Measurements from ENCODE around the gene PDE12. TPM values are rescaled to one million over a fixed set of nuclear protein-coding genes. Genes with fewer than 3 reads are reported as not detected.
A peak's percentile ranks its signal among the peaks of the same experiment; 100 is the strongest.

PDE12 gene
- total and polyA plus RNA-seq, 4 experiments from 2014 or later = 12.9 to 24.9 (median 21.8) TPM

- Histone ChIP-seq H3K4me3 (ENCODE audit: low read length in 2 of 2) (no peak overlapping the region), H3K27ac (ENCODE audit: low read depth, low read length) (no peak overlapping the region), H3K27me3 (ENCODE audit: insufficient read depth, low read length) (no peaks in the 10 kb centered on the region), H3K9me3 (ENCODE audit: control insufficient read depth in 1 of 2, low read length in 2 of 2) (no peaks in the 10 kb centered on the region), H3K4me1 (ENCODE audit: insufficient read depth, low read length) (no peaks in the 10 kb centered on the region), H3K36me3 (ENCODE audit: insufficient read depth, low read length) (no peaks in the 10 kb centered on the region)
- intact Hi-C loops (cut with micrococcal nuclease) = no loop called here
- H3K4me1 Mint-ChIP-seq = peaks cover 0 to 4% (median 0%) of the 10 kb centered on the region in 4 donors
- H3K36me3 Mint-ChIP-seq = no peaks in the 10 kb centered on the region
- H3K27me3 Mint-ChIP-seq = peaks cover 0 to 4% of the 10 kb centered on the region in 2 donors
- H3K27ac Mint-ChIP-seq = no peak overlapping the region
- ChIA-PET CTCF (ENCODE audit: partially characterized antibody) (no interaction called here), POLR2A (ENCODE audit: partially characterized antibody) (no interaction called here)
- H3K4me3 Mint-ChIP-seq = no peak overlapping the region
- no peaks in the 10 kb centered on the region for H3K9me3 Mint-ChIP-seq
- DNase-seq = no peak
Measured at GRCh38 chr3:57545636-57546268, 10.3 kb upstream of the PDE12 start.

- POLR2A ChIA-PET (ENCODE audit: partially characterized antibody) = no interaction called here
- H3K4me3 ChIP-seq (ENCODE audit: low read length in 2 of 2) = no peak overlapping the region
- no peaks in the 10 kb centered on the region for H3K9me3 ChIP-seq (ENCODE audit: control insufficient read depth in 1 of 2, low read length in 2 of 2)
- H3K4me1 ChIP-seq (ENCODE audit: insufficient read depth, low read length) = no peaks in the 10 kb centered on the region
- Mint-ChIP-seq H3K27ac (no peak overlapping the region), H3K9me3 (no peaks in the 10 kb centered on the region), H3K36me3 (no peaks in the 10 kb centered on the region), H3K4me1 (peaks cover 0 to 4% (median 0%) of the 10 kb centered on the region in 4 donors), H3K4me3 (no peak overlapping the region), H3K27me3 (peaks cover 0 to 4% of the 10 kb centered on the region in 2 donors)
- CTCF ChIA-PET (ENCODE audit: partially characterized antibody) = no interaction called here
- no peaks in the 10 kb centered on the region for H3K36me3 ChIP-seq (ENCODE audit: insufficient read depth, low read length)
- no peaks in the 10 kb centered on the region for H3K27me3 ChIP-seq (ENCODE audit: insufficient read depth, low read length)
- H3K27ac ChIP-seq (ENCODE audit: low read depth, low read length) = no peak overlapping the region
- intact Hi-C loops (cut with micrococcal nuclease) = no loop called here
- DNase-seq = no peak
Measured at GRCh38 chr3:57546616-57547015, 9.5 kb upstream of the PDE12 start.

GRCh38 chr3:57555306-57555705, 768 bp upstream of the PDE12 start:
- DNase-seq = no peak

GRCh38 chr3:57556459-57557084, 498 bp downstream of the PDE12 start:
- peak overlapping the region; percentile 92 to 100 (median 96) for H3K4me3 Mint-ChIP-seq

More at GRCh38 chr3:57555306-57555705, 768 bp upstream of the PDE12 start:
- Histone ChIP-seq H3K27me3 (ENCODE audit: insufficient read depth, low read length) (no peaks in the 10 kb centered on the region), H3K36me3 (ENCODE audit: insufficient read depth, low read length) (peaks cover 9% of the 10 kb centered on the region), H3K27ac (ENCODE audit: low read depth, low read length) (peak overlapping the region; percentile 89), H3K4me1 (ENCODE audit: insufficient read depth, low read length) (peaks cover 37% of the 10 kb centered on the region), H3K9me3 (ENCODE audit: control insufficient read depth in 1 of 2, low read length in 2 of 2) (no peaks in the 10 kb centered on the region), H3K4me3 (ENCODE audit: low read length in 2 of 2) (peak overlapping the region; percentile 85 to 89)
- H3K4me1 Mint-ChIP-seq = peaks cover 22 to 51% (median 32%) of the 10 kb centered on the region in 4 donors
- POLR2A ChIA-PET (ENCODE audit: partially characterized antibody) = interaction anchor here (1.2 to 5.1 kb wide), 11 partner anchors 11 to 638 kb away, joined by 3 to 169 read pairs (median 11); partner anchors contain the start of genes APPL1, ARF4, DENND6A and SLMAP
- H3K36me3 Mint-ChIP-seq = peaks cover 8 to 31% of the 10 kb centered on the region in 2 donors
- intact Hi-C loops (cut with micrococcal nuclease) = loop anchor here (2.0 kb wide), 1 partner anchor 159 kb away; no protein-coding TSS in a partner anchor
- CTCF ChIA-PET (ENCODE audit: partially characterized antibody) = no interaction called here
- peaks cover 0 to 2% (median 0%) of the 10 kb centered on the region in 8 donors for H3K9me3 Mint-ChIP-seq
- H3K4me3 Mint-ChIP-seq = peak overlapping the region; percentile 92 to 100 (median 96)
- peak overlapping the region; percentile 97 to 100 (median 99) for H3K27ac Mint-ChIP-seq
- no peaks in the 10 kb centered on the region for H3K27me3 Mint-ChIP-seq

GRCh38 chr3:57557085-57557537, 1.0 kb downstream of the PDE12 start:
- no peaks in the 10 kb centered on the region for H3K9me3 ChIP-seq (ENCODE audit: control insufficient read depth in 1 of 2, low read length in 2 of 2)
- peaks cover 51% of the 10 kb centered on the region for H3K4me1 ChIP-seq (ENCODE audit: insufficient read depth, low read length)
- H3K27me3 ChIP-seq (ENCODE audit: insufficient read depth, low read length) = no peaks in the 10 kb centered on the region
- H3K36me3 ChIP-seq (ENCODE audit: insufficient read depth, low read length) = peaks cover 9% of the 10 kb centered on the region
- intact Hi-C loops (cut with micrococcal nuclease) = loop anchor here (2.0 kb wide), 2 partner anchors 136 to 200 kb away; partner anchors contain the start of genes DENND6A and SLMAP
- peaks cover 27 to 60% (median 40%) of the 10 kb centered on the region in 4 donors for H3K4me1 Mint-ChIP-seq
- CTCF ChIA-PET (ENCODE audit: partially characterized antibody) = interaction anchor here (1.1 kb wide), 2 partner anchors 39 to 159 kb away, joined by 3 to 8 read pairs; partner anchors contain the start of gene ARF4
- no peaks in the 10 kb centered on the region for H3K27me3 Mint-ChIP-seq
- peak overlapping the region; percentile 85 to 89 for H3K4me3 ChIP-seq (ENCODE audit: low read length in 2 of 2)
- peaks cover 12 to 44% of the 10 kb centered on the region in 2 donors for H3K36me3 Mint-ChIP-seq
- H3K27ac ChIP-seq (ENCODE audit: low read depth, low read length) = peak overlapping the region; percentile 89
- peaks cover 0 to 2% (median 0%) of the 10 kb centered on the region in 8 donors for H3K9me3 Mint-ChIP-seq
- POLR2A ChIA-PET (ENCODE audit: partially characterized antibody) = interaction anchor here (1.0 to 5.1 kb wide), 14 partner anchors 9 to 1000 kb away, joined by 3 to 169 read pairs (median 10); partner anchors contain the start of genes APPL1, ARF4, CCDC66 and DENND6A
- DNase-seq = peak; percentile 32 to 52 (median 40)
- peak overlapping the region; percentile 97 to 100 (median 99) for H3K27ac Mint-ChIP-seq
- H3K4me3 Mint-ChIP-seq = peak overlapping the region; percentile 92 to 100 (median 96)

More at GRCh38 chr3:57556459-57557084, 498 bp downstream of the PDE12 start:
- H3K9me3 ChIP-seq (ENCODE audit: control insufficient read depth in 1 of 2, low read length in 2 of 2) = no peaks in the 10 kb centered on the region
- peaks cover 9% of the 10 kb centered on the region for H3K36me3 ChIP-seq (ENCODE audit: insufficient read depth, low read length)
- POLR2A ChIA-PET (ENCODE audit: partially characterized antibody) = interaction anchor here (0.6 to 5.1 kb wide), 21 partner anchors 10 to 1000 kb away, joined by 3 to 169 read pairs (median 5); partner anchors contain the start of genes APPL1, ARF4, CCDC66 and DENND6A
- H3K4me1 Mint-ChIP-seq = peaks cover 27 to 60% (median 40%) of the 10 kb centered on the region in 4 donors
- peaks cover 49% of the 10 kb centered on the region for H3K4me1 ChIP-seq (ENCODE audit: insufficient read depth, low read length)
- no peaks in the 10 kb centered on the region for H3K27me3 Mint-ChIP-seq
- peaks cover 0 to 2% (median 0%) of the 10 kb centered on the region in 8 donors for H3K9me3 Mint-ChIP-seq
- peak overlapping the region; percentile 89 for H3K27ac ChIP-seq (ENCODE audit: low read depth, low read length)
- H3K4me3 ChIP-seq (ENCODE audit: low read length in 2 of 2) = peak overlapping the region; percentile 85 to 89
- H3K27ac Mint-ChIP-seq = peak overlapping the region; percentile 97 to 100 (median 99)
- H3K27me3 ChIP-seq (ENCODE audit: insufficient read depth, low read length) = no peaks in the 10 kb centered on the region
- intact Hi-C loops (cut with micrococcal nuclease) = loop anchor here (1.0 to 2.0 kb wide), 3 partner anchors 41 to 200 kb away; partner anchors contain the start of genes ARF4, DENND6A and SLMAP
- CTCF ChIA-PET (ENCODE audit: partially characterized antibody) = interaction anchor here (1.0 to 1.1 kb wide), 3 partner anchors 40 to 199 kb away, joined by 3 to 8 read pairs (median 3); partner anchors contain the start of genes ARF4 and SLMAP
- peaks cover 12 to 41% of the 10 kb centered on the region in 2 donors for H3K36me3 Mint-ChIP-seq
- DNase-seq = peak in 2 of 5 donors; percentile 41 to 52

- H3K4me3 Mint-ChIP-seq = peak overlapping the region in 7 of 8 donors; percentile 28 to 77 (median 44)
- Histone ChIP-seq H3K4me1 (ENCODE audit: insufficient read depth, low read length) (peaks cover 51% of the 10 kb centered on the region), H3K36me3 (ENCODE audit: insufficient read depth, low read length) (peaks cover 9% of the 10 kb centered on the region), H3K27me3 (ENCODE audit: insufficient read depth, low read length) (no peaks in the 10 kb centered on the region), H3K27ac (ENCODE audit: low read depth, low read length) (no peak overlapping the region), H3K4me3 (ENCODE audit: low read length in 2 of 2) (no peak overlapping the region), H3K9me3 (ENCODE audit: control insufficient read depth in 1 of 2, low read length in 2 of 2) (no peaks in the 10 kb centered on the region)
- intact Hi-C loops (cut with micrococcal nuclease) = no loop called here
- peaks cover 0 to 2% (median 0%) of the 10 kb centered on the region in 8 donors for H3K9me3 Mint-ChIP-seq
- H3K4me1 Mint-ChIP-seq = peaks cover 32 to 71% (median 48%) of the 10 kb centered on the region in 4 donors
- H3K27ac Mint-ChIP-seq = peak overlapping the region in 4 of 7 donors; percentile 38 to 68 (median 53)
- POLR2A ChIA-PET (ENCODE audit: partially characterized antibody) = no interaction called here
- H3K36me3 Mint-ChIP-seq = peaks cover 16 to 54% of the 10 kb centered on the region in 2 donors
- CTCF ChIA-PET (ENCODE audit: partially characterized antibody) = no interaction called here
- DNase-seq = no peak
- no peaks in the 10 kb centered on the region for H3K27me3 Mint-ChIP-seq
Measured at GRCh38 chr3:57559526-57559925, 3.5 kb downstream of the PDE12 start.

Measured in CD4-positive, alpha-beta memory T cell (primary cell).